Heart left ventricle (tissue), 16 donors: ENCODE measurements around the gene SLC16A7. TPM values are rescaled to one million over a fixed set of nuclear protein-coding genes. Genes with fewer than 3 reads are reported as not detected.

Source experiments
- ATAC-seq, 4 donors: fragments of 200-7000 bp; cut with Tn5 transposase; one replicate each; pipeline ENCODE4 v1.9.1; 2020 to 2022; ENCODE audit warnings: moderate library complexity in 4 of 4, mild to moderate bottlenecking in 3 of 4, moderate number of reproducible peaks in 1 of 4
- DNase-seq, 5 donors: peaks; one replicate each; pipeline ENCODE4 v3.0.0-alpha.2; 2020
- H3K27ac ChIP-seq, 12 donors: fragments of 200-600 bp; sonication (generic) in 4 of 12; one replicate each; pipeline versions ENCODE4 v1.5.0 to v1.8.0; 2016 to 2022; ENCODE audit warnings: mild to moderate bottlenecking in 2 of 12
- H3K27me3 ChIP-seq, 9 donors: fragments of 200-600 bp; sonication (generic) in 2 of 9; one replicate each; pipeline versions ENCODE4 v1.5.1 to v1.8.0; 2016 to 2022; ENCODE audit warnings: mild to moderate bottlenecking in 3 of 9
- H3K36me3 ChIP-seq, 9 donors: fragments of 200-600 bp; sonication (generic) in 2 of 9; one replicate each; pipeline versions ENCODE4 v1.5.0 to v1.8.0; 2018 to 2022; ENCODE audit warnings: mild to moderate bottlenecking in 2 of 9
- H3K4me1 ChIP-seq, 12 donors: fragments of 200-600 bp; sonication (generic) in 4 of 12; one replicate each; pipeline versions ENCODE4 v1.5.0 to v1.8.0; 2016 to 2022; ENCODE audit warnings: mild to moderate bottlenecking in 3 of 12
- H3K4me3 ChIP-seq, 12 donors: fragments of 200-600 bp; sonication (generic) in 4 of 12; one replicate each; pipeline versions ENCODE4 v1.5.0 to v1.8.0; 2017 to 2022; ENCODE audit warnings: mild to moderate bottlenecking in 9 of 12, moderate library complexity in 4 of 12
- H3K9me3 ChIP-seq, 12 donors: fragments of 200-600 bp; sonication (generic) in 4 of 12; one replicate each; pipeline versions ENCODE4 v1.5.0 to v1.8.0; 2016 to 2022; ENCODE audit warnings: mild to moderate bottlenecking in 1 of 12
- CTCF ChIP-seq, 12 donors: fragments of 200-600 bp; sonication (generic) in 4 of 12; IDR thresholded peaks; one replicate each; pipeline versions ENCODE4 v1.5.0 to v1.8.0; 2018 to 2022; ENCODE audit warnings: antibody characterized with exemption in 12 of 12, mild to moderate bottlenecking in 5 of 12
- POLR2A ChIP-seq, 2 donors: fragments of 450-650 bp; IDR thresholded peaks; one replicate each; pipeline ENCODE4 v1.6.1; 2017; ENCODE audit warnings: antibody characterized with exemption in 2 of 2, mild to moderate bottlenecking in 2 of 2, moderate library complexity in 2 of 2
- WGBS, 4 donors: extraction: QIAGEN DNeasy Blood & Tissue Kit in 2 of 4; methylation state at CpG; one replicate each; pipeline versions ENCODE4 v1.1.5 to v1.1.7; 2013 to 2018; 5-methylcytosine and 5-hydroxymethylcytosine counted together
- intact Hi-C, 10 donors: fragments of 100-400 bp; cut with DNase I; formaldehyde crosslinking; loops; one replicate each; pipeline versions ENCODE4 v1.11.1 to v1.14.2; 2022
- polyA plus RNA-seq, 2 donors: library from polyadenylated mRNA; stranded (reverse); fragments of 200-250 nt; gene quantifications; one replicate each; pipeline ENCODE4 v1.2.3, GENCODE V29; 2013
- total RNA-seq, 9 donors: library from RNA; depleted of rRNA in 2 of 9; stranded (reverse); fragments of >200 nt in 2 of 9; fragmentation: NEBNext Ultra II Directional in 3 of 9; extraction: Animal tissue kit (Norgen Biotek cat#: 25700) in 3 of 9; gene quantifications; one replicate each; pipeline versions ENCODE4 v1.1.0 to v1.2.4, GENCODE V29; 2016 to 2023
- donor health status: ischemic (EF 13 %, LVEDD 7.1; RV severe dilation, severe dysfunction).
- donor health status: healthy with polysubstance abuse.
- donor health status: DM: no; HTN: yes; CAD: no.
- donor health status: DM: no; HTN: no; CAD: no.
- donor health status: ischemic (EF 25% LVEDD 6.9; RV normal size, moderate dysfunction).
- donor health status: ischemic (EF 25% LVEDD 5.7; RV mildly dilated, moderate dysfunction).
- donor health status: healthy.
- donor health status: DM: yes; HTN: yes; CAD: no.
- donor health status: ischemic (EF 35%, LVEDD 5.7; RV mildly dilated, moderate dysfunction).
- donor health status: nonischemic (EF 11% LVEDD 7.7; RV severe dilation, severe dysfunction).
- donor health status: DM: yes; HTN: yes; CAD: no.
- donor health status: PGD.
- donor health status: ischemic (EF 29% LVEDD 5.4; RV normal size, mild dysfunction).
- donor health status: nonischemic (EF 23%, LVEDD 6.1; RV moderate dilation, normal function).

SLC16A7 gene
- total and polyA plus RNA-seq, 11 donors, result 18.4 to 227 (median 121) TPM

- TF ChIP-seq CTCF (IDR thresholded peaks at IDR 0.05), result no peak
- TF ChIP-seq POLR2A (IDR thresholded peaks at IDR 0.05), result no peak
- peaks cover 0 to 27% (median 5%) of the 10 kb centered on the region in 9 donors for H3K36me3 ChIP-seq
- H3K9me3 ChIP-seq, result no peaks in the 10 kb centered on the region
- H3K4me3 ChIP-seq, result no peak overlapping the region
- no peaks in the 10 kb centered on the region for H3K27me3 ChIP-seq
- H3K4me1 ChIP-seq, result peaks cover 0 to 31% (median 4%) of the 10 kb centered on the region in 12 donors
- intact Hi-C loops, result no loop called here
- DNase-seq, result no peak
- WGBS, 4 donors, result 83 to 100% (median 91%) methylated on average over 1 of the region's 1 CpG
- no peak for ATAC-seq
- H3K27ac ChIP-seq, result no peak overlapping the region
Measured at GRCh38 chr12:59708484-59708883, 112.7 kb downstream of the SLC16A7 start.

GRCh38 chr12:59710004-59710628 is 114.3 kb downstream of the SLC16A7 start:
- peaks cover 0 to 24% (median under 1%) of the 10 kb centered on the region in 9 donors for H3K36me3 ChIP-seq
- DNase-seq (no peak), ATAC-seq (no peak)
- H3K27ac ChIP-seq, result peak overlapping the region in 1 of 12 donors; percentile 51
- intact Hi-C loops, result no loop called here
- no peaks in the 10 kb centered on the region for H3K9me3 ChIP-seq
- no peaks in the 10 kb centered on the region for H3K27me3 ChIP-seq
- peaks cover 0 to 31% (median 3%) of the 10 kb centered on the region in 12 donors for H3K4me1 ChIP-seq
- 4 to 100% (median 67%) methylated on average over 1 of the region's 1 CpG for WGBS, 4 donors
- no peak for TF ChIP-seq CTCF (IDR thresholded peaks at IDR 0.05)
- TF ChIP-seq POLR2A (IDR thresholded peaks at IDR 0.05), result no peak
- no peak overlapping the region for H3K4me3 ChIP-seq

- 55 to 77% (median 70%) methylated on average over 2 of the region's 2 CpGs for WGBS, 4 donors
Measured at GRCh38 chr12:59710964-59711363, 115.1 kb downstream of the SLC16A7 start.

More at GRCh38 chr12:59710964-59711363, 115.1 kb downstream of the SLC16A7 start:
- ATAC-seq (peak; percentile 48 to 73 (median 56)), DNase-seq (no peak)
- Histone ChIP-seq H3K4me1 (peaks cover 0 to 36% (median 4%) of the 10 kb centered on the region in 12 donors), H3K4me3 (no peak overlapping the region), H3K27ac (peak overlapping the region in 2 of 12 donors; percentile 31 to 51), H3K27me3 (no peaks in the 10 kb centered on the region), H3K36me3 (peaks cover 0 to 16% (median 0%) of the 10 kb centered on the region in 9 donors), H3K9me3 (no peaks in the 10 kb centered on the region)
- intact Hi-C loops, result no loop called here
- TF ChIP-seq POLR2A (IDR thresholded peaks at IDR 0.05) (no peak), CTCF (IDR thresholded peaks at IDR 0.05) (no peak)
